Stromal cell of bone marrow (primary cell): ENCODE results near the gene DBF4B.
"Not testable (repeated sequence)": the region's sequence is repeated elsewhere in the genome, so short reads cannot be mapped to it uniquely, and the experiment has no call there.

ENCODE experiments used
- DNase-seq: peaks from one replicate; pipeline ENCODE4 v3.0.0-alpha.2; 2012; ENCODE audit warnings: low read depth

Gene DBF4B

DNA sequence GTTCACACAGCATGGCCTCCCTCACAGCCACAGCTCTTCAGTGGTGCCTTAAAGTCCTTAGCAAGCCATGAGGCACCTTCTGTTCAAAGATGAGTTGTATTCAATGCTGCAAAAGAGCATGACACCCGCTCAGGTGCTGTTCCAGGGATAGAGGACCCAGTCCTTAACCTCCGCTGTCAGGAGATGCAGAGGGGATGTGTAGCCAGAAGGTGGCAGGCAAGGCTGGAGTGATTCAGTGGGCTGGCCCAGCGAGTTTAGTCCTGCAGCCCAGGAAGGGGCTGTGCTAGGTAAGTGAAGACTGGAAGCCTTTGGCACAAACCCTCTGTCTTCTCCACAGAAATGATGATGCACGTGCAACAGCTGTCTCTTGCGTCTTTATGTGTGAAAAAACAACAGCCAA, 25.3 kb downstream of the DBF4B start:
- DNase-seq = no peak

DNA sequence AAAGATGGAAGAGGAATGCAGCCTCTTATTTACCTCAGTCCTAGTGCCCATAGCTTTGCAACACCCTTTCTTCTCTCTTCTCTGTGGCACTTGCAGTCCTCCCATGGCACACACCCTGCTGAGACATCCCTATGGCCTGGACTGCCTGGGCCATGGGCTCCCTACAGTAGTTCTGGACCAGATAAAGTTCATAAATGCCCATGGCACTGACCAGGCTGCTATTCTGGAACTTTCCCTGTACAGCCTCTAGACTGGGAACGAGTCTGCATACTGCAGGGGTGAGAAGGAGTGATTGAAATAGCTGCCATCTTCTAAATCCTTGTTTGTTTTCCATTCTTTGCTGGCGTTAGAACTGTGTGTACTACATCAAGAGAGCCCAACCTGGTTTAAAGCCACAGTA, 25.8 kb downstream of the DBF4B start:
- no peak for DNase-seq

DNA sequence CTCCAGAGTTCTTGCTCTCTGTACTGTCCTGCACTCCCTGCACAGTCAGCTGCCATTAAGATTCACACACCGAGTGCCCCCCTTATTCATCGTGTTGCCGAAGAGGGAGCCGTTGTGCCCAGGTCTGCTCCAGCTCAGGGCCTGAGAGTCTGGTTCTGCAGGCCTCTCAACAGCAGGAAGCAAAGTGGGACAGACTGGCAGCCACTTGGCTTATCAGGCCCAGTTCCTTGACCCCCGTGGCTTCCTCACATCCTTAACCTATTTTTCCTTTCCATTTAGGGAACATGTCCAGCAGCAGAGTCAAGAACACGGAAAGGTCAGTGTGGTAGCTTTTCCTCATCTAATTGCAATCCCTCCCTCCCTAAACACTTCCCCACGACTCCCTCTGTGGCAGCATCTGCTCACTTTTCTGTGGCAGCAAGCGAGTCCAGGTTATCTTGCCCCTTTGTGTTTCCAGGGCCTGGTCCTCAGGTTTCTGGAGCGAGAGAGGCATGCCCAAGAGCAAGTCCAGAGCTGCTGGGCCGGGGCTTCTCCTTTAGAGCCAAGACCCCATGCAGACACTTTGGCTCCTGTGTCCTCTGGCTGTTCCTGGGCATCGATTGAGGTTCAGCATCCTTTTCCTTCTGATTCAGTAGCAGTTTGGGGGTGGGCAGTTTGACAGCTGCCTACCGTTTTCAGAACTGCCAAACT, 28.2 kb downstream of the DBF4B start:
- DNase-seq = no peak

DNA sequence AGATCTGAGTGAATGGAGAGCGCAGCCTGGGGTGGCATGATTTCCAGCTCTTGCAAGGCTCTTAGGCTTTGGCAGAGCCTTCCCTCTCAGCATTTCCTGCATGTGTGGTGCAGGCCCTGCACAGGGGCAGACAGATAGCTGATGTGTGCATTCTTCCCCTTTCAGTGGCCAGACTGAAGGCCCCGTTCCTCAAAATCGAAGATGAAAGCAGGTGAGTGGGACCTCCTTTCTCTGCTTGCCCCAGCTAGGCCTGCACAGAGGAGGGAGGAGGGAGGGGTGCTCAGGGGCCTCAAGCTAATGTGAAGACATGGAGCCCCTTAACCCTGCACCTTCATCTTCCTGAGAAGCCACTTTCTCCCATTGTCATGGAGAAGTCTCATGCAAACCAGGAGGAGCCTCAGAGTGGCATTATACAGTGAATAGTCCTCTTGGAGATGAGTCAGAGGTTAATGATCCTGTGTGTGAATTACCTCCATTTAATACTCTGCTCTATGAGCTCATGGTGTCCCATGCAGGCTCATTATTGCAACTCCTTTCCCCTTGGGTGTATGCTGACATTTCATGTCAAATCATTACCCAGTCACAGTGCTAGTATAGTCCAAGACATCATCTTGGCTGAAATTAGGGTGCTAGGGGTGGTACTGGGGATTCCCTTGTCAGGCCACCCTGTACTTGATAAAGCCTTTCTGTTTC, 29.9 kb downstream of the DBF4B start:
- DNase-seq = peak; percentile 9

DNA sequence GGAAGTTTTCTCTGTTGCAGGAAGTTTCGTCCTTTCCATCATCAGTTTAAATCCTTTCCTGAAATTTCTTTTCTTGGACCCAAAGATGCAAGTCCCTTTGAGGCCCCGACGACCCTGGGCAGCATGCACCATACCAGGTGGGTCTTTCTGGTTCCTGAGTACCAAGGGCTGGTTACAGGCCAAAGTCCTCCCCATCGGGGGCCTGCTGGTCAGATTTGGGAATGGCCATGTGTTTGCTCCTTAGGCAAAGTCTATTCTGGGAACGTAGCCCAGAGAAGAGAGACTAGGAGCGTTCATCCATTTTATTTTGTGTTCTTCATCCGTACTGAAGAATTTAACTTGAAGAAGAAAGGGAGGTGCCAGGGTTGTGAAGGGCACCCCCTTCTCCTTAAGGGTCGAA, 32.9 kb downstream of the DBF4B start:
- DNase-seq = no peak

DNA sequence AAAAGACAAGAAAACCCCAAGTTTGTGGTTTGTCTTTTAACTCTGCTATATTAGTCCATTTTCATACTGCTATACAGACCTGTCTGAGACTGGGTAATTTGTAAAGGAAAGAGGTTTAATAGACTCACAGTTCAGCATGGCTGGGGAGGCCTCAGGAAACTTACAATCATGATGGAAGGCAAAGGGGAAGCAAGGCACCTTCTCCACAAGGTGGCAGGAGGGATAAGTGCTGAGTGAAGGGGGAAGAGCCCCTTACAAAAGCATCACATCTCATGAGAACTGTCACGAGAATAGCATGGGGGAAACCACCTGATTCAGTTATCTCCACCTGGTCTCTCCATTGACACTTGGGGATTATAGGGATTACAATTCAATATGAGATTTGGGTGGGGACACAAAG, 36.8 kb downstream of the DBF4B start:
- no peak for DNase-seq

DNA sequence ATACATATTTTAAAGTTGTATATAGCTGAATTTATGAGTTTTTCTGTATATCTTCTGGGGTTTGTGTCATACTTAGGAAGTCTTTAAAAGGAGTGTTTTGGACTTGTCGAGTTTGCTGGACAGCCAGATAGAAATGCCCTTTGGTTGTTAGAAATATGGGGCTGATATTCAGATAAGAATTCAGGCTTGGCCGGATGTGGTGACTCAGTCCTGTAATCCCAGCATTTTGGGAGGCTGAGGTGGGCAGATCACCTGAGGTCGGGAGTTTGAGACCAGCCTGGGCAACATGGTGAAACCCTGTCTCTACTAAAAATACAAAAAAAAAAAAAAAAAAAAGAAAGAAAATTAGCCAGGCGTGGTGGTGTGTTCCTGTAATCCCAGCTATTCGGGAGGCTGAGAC, 37.3 kb downstream of the DBF4B start:
- not testable (repeated sequence) for DNase-seq

DNA sequence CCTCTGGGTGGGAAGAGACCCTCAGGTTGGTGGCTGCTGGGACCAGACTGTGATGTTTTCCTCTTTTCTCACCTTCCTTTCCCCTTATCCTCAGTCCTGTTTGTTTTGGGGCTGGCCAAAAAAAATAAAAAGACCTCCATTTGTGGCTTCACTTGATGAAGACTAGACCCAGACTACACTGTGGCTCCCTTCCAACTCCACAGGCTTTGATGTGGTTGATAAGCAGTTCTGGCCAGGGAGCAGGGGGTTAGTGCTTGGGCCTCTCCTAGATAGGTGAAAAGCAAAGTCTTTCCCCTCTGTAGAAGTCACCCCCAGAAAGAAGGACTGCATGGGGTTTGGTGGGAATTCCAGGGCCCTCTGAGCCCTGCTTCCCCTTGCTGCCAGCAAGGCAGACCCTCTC, 39.1 kb downstream of the DBF4B start:
- no peak for DNase-seq

DNA sequence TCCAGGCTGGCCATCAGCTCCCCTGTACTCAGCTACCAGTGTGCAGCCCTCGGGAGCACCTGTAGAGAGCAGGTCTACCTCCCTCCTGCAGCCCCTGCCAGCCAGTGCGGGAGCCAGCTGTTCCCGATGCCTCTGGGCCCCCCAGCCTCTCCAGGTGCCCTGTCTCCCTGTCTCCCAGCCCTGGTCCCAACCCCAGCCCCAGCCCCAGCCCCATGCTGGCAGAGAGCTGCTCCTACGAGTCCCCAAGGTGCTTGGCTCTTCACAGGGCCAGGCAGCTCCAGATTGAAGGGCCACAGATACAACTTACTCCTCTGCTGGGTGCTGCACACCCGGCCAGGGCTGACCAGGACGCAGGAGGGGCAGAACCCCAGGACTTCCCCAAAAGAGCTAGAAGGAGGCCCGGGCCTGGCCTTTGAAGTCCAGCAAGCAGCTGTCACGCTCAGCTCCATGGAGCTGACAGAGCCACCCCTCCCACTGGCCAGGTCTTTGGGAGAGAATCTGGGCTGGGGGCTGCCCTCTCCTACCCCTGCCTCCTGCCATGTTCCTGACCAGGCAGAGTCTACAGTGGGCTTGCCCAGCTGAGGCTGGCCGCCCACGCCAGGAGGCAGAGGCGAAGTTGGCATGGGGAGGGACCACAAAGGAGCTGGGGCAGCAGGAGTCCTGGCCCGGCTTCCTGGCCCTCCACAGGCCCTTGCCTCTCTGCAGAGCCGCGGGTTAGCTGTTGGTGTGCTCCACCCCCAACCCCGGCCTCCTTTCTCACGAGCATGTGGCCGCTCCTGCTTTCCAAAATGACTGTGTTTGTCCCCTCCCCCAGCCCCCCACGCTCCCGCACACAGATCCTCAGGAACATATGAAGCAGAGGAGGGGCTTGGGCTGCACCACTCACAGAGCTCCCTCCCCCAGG, 40.9 kb downstream of the DBF4B start:
- no peak for DNase-seq

DNA sequence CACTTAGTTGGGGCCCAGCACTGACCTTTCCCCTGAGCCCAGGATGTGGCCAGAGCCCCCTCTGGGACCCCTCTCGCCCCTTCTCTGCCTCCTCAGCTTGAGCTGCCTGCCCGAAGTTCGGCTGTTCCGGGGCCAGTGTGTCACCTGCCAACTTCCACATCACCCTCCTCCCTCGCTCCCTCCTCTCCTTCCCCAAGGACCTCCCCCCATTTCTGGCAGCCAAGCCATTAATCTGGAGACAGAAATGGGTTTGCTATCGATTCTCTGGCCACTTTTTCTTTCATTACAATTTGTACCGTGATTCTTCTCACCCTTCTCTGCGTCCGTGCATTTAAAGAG, 41.5 kb downstream of the DBF4B start:
- DNase-seq = no peak

DNA sequence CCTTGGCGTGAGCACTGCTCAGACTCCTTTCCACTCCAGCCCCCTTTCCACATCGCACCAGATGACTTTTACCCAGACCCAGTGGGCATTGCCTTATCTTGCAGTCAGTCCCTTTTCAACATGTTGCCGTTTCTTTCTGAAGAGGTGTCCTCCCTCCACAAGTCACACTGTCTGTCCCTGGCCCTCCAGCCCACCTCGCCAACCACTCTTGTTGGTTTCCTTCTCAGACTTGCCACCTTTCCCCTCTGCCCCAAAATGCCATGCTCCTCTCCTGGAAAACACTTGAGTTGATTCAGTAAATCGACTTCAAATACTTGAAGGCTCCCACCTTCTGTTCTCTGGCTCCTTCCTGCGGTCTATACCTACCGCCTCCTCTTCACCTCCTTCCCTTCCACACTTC, 42.9 kb downstream of the DBF4B start:
- no peak for DNase-seq

DNA sequence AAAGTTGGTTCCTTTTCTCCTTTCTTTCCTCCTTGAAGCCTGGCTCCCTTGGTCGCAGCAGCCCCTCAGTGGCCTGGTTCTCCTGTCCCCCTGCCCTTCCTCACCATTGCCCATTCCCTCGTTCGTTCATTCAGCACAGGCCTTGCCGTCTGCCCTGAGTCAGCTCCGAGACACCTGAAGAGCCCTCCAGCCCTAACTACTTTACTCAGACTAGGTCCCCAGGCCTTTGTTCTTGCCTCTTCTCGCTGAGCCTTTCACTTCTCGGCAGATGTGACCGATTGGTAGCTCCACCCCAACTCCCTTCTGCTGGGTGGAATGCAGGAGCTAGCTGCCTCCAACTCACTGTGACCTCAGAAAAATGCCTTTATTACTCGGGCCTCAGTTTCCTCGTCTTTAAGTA, 43.3 kb downstream of the DBF4B start:
- no peak for DNase-seq

DNA sequence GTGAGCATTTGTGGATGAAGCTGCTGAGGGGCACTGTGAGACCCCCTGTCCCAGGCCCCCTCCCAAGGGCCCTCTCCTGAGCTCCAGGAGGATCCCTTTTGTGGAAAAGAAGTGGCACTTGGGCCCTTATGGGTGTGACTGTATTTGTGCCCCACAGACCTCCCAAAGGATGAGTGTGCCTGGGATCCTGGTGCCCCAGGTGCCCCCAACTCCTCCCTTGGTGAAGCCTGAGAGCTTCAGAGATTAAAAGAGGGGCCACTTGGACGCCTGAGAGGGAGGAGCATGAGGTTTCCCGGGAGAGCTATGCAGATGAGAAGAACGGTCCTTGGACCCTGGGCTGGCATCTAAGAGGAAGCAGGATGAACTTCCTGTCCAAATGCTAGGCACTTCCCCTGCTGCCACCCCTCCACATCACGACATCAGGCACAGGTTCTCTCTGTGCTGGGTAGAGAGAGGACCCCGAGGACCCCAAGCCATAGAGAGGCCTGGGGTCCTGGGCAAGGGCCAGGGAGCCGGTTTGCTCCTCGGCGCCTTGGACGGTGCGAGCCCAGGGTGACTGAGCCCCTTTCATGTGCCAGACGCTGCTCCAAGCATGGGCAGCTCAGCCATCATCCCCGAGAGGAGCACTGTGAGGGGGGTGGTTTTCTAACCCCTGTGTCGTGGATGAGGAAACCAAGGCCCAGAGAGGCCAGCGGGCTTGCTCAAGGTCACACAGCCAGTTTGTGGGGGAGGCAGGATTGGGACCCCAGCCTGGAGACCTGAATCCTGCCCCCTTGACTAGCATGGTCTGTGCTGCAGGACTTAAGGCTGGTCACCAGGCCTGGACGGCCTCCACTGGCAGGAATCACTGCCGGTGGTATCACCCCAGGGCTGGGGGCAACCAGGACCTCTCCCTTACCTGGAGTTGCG, 44.7 kb downstream of the DBF4B start:
- no peak for DNase-seq

DNA sequence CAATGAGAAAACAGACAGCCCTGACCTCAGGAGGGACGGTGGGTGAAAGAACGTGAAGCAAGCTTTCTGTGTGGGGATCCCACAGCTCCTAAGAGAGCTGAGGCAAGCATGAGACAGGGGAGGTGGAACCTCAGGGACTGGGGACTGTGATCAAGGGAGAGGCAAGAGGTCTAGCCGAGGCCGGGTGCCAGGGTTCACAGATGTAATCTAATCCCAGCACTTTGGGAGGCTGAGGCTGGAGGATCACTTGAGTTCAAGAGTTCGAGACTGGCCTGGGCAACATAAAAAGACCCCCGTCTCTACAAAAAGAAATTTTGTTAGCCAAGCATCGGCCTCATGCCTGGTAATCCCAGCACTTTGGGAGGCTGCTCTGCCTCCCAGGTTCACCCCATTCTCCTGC, 45.8 kb downstream of the DBF4B start:
- no peak for DNase-seq

DNA sequence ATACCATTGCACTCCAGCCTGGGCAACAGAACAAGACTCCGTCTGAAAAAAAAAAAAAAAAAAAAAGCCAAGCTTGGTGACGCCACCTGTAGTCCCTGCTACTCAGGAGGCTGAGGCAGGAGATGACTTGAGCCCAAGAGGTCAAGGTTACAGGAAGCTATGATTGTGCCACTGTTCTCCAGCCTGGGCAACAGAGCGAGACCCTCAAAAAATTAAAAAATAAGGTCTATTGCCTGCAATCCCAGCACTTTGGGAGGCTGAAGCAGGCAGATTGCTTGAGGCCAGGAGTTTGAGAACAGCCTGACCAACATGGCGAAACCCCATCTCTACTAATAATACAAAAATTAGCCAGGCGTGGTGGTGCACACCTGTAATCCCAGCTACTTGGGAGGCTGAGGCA, 46.7 kb downstream of the DBF4B start:
- not testable (repeated sequence) for DNase-seq

DNA sequence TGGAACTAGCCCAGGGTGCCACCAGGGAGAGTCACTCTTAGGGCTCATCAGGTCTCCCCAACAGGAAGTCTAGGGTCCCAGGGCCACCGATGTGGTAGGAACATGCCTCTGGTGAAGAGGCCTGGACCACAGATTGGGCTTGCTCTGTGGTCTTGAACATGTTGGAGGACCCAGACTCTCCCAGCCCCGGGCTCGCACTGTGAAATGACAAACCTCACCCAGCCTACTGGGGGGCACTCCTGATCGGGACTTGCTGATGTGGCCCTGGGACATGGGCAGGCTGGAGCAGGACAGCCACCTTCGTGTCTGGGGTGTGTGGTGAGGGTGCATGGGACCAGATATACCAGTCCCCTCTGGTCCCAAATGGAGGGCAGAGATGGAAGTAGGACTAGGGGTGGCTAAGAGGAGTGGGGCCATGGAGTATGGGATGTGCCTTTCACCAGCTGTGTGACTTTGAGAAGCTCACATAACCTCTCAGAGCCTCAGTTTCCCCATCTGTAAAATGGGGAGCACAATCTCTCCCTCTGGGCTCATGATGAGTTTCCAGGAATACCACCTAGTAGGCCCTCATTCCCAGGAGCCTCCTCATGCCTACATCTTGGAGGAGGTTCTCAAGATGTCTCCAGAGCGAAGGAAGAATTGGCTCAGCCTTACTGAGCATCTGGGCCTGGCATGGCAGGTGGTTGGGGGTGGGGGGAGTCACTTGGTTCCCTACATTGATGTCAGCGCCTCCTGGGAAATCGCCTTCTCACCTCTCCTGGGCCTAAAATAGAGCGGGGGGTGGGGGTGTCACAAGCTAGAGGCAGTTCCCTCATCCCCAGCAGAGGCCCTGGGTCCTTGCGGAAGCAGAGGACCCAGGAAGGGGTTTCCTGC, 48.8 kb downstream of the DBF4B start:
- no peak for DNase-seq

DNA sequence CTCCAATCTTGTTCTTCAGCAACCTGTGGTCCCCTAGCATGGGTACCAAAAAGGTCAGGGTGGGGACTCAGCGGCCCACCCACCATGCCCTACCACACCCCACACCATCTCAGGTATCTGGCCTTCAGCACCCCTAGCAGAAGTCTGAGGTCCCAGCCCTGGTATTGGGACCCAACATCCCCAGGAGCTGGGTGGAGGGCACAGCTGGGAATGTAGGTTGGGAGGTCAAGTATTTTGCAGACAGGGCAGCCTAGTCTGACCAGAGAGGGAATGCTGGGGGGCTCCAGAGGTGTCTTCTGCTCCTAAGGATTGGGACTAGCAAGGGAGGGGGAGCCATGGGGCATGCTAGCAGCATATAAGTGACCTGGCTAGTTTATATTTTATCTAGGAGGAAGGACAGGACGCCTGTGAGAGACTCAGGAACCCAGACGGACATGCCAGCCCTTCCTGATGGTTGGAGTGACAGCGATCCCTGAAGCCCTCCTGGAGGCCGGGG, 49.5 kb downstream of the DBF4B start:
- DNase-seq = no peak

DNA sequence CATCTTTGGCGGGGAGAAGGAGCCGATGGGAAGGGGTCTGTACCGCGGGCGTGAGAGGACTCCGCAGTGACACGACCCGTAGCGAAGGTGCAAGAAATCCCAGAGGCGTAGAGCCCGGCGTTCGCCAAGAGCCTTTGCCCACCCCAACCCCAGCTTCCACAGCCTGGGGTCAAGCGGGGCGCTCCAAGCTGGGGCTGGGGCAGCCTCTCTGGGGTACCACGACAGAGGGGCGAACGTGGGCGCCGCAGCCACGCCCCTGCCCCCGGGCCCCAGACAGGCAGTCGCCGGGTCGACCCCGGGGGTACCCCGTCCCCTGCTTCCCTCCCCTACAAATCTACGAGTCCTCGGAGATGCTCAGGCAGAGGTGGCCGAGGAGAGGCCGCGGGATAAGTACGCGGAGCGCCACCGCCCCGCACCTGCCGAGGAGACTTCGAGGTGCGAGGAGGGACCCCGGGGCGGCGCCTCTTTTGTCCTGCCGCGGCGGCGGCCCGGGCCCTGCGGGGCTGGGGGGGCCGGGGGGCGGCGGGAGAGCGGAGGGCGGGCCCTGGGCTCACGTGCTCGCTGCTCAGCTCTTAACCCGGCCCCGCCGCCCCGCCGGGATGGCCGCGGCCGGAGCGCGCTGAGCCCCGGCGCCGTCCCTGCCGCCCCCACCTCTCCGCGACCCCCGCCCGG, 50.1 kb downstream of the DBF4B start, which contains the start of gene ADAM11:
ADAM11 (plus strand) TSS at position 575 of the 672 bp plus-strand sequence. CDS start 212 bp downstream, outside the sequence.
- DNase-seq = no peak

DNA sequence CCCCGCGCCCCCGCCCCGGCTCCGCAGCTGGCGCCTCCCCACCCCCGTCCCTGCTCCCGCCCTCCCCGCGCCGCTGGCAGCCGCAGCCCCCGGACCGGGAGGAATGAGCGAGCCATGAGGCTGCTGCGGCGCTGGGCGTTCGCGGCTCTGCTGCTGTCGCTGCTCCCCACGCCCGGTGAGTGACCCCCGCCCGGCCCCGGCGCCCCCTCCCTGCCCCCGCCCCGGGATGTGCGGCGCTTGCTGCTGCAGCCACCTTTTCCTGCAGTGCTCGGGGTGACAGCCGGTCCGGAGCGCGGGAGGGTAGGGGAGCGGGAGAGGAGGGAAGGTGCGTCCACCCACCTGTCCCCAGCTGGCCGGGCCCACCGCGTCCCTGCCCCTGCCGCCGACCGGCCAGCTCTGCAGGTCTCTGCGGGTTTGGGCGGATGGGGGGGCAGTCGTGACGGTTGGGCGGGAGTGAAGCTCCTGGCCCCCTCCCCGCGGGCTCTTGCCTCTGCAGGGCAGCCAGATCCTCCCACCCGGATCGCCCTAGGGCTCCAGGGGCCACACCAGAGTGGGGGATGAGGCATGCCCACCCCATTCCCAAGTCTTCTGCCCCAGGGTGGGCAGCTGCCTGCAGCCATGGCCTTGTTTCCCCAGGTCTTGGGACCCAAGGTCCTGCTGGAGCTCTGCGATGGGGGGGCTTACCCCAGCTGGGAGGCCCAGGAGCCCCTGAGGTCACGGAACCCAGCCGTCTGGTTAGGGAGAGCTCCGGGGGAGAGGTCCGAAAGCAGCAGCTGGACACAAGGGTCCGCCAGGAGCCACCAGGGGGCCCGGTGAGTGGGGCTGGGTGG, 50.8 kb downstream of the DBF4B start:
- DNase-seq = no peak
